K562 (cell line): ENCODE data around the gene PPA2. TPM values are rescaled to one million over a fixed set of nuclear protein-coding genes. Genes with fewer than 3 reads are reported as not detected.

Experiments
- EP300 ChIP-seq: IDR thresholded peaks from 2 replicates; pipeline ENCODE4 v1.6.1; 2012; ENCODE audit warnings: low read length, improper control_type of control experiment
- ETV5 ChIP-seq: sonication (generic); formaldehyde crosslinking; IDR thresholded peaks from 2 replicates; pipeline ENCODE4 v1.4.0; 2020; ENCODE audit warnings: low read depth, mild to moderate bottlenecking, missing genetic modification reagents
- EZH2 ChIP-seq: IDR thresholded peaks from 2 replicates; pipeline ENCODE4 v1.6.1; 2012; ENCODE audit warnings: low read depth, mild to moderate bottlenecking, inconsistent platforms, low read length, borderline replicate concordance
- GATAD2A ChIP-seq: fragments of 450-650 bp; IDR thresholded peaks from 2 replicates; pipeline ENCODE4 v1.6.1; 2017
- PHB2 ChIP-seq: fragments of 450-650 bp; IDR thresholded peaks from 2 replicates; pipeline ENCODE4 v1.6.1; 2017; ENCODE audit warnings: low read depth
- PURB ChIP-seq: sonication (generic); formaldehyde crosslinking; IDR thresholded peaks from 2 replicates; pipeline ENCODE4 v1.9.0; 2021; ENCODE audit warnings: low read depth, mild to moderate bottlenecking, missing genetic modification reagents
- SIN3A ChIP-seq, 2 experiments: fragments of 150-350 bp in 1 of 2; IDR thresholded peaks; 2 replicates each; pipeline ENCODE4 v1.6.1; 2011 to 2016; ENCODE audit warnings: borderline replicate concordance in 2 of 2, low read depth in 2 of 2, low read length in 2 of 2, mild to moderate bottlenecking in 2 of 2, moderate library complexity in 2 of 2; ENCODE audit not compliant: control insufficient read depth in 1 of 2
- polyA plus RNA-seq, 8 experiments: library from polyadenylated mRNA; depleted of rRNA in 4 of 8; stranded (reverse) in 5 of 8; unstranded in 3 of 8; fragments of >200 nt; fragmentation: Nextera tagmentation in 2 of 8; fragmentation: Illumina TruSeq in 1 of 8; extraction: Ambion mirVana in 2 of 8; extraction: Trizol in 1 of 8; gene quantifications; 2 replicates each; pipeline versions ENCODE4 v1.2.1 to v1.2.3, GENCODE V29; 2011 to 2014; ENCODE audit warnings: inconsistent platforms in 1 of 8, missing spikeins in 1 of 8
- total RNA-seq, 7 experiments: library from RNA; depleted of rRNA in 6 of 7; stranded (reverse); fragments of >200 nt in 6 of 7; fragmentation: Illumina TruSeq in 2 of 7; extraction: Trizol in 2 of 7; gene quantifications; 2 replicates each; pipeline versions ENCODE4 v1.2.1 to v1.2.3, GENCODE V29; 2011 to 2021; ENCODE audit warnings: low replicate concordance in 1 of 7
- TF ChIP-seq, protein P1 (sequence below): fragments of 450-650 bp; IDR thresholded peaks from 2 replicates; pipeline ENCODE4 v1.6.1; 2016; ENCODE audit warnings: missing biosample characterization, missing genetic modification characterization
- TF ChIP-seq, protein P2 (sequence below): fragments of 250-450 bp; sonication (Bioruptor Pico); IDR thresholded peaks from 2 replicates; pipeline ENCODE4 v1.5.0; 2020; ENCODE audit warnings: mild to moderate bottlenecking
- TF ChIP-seq, protein P3 (sequence below): sonication (generic); formaldehyde crosslinking; IDR thresholded peaks from 2 replicates; pipeline ENCODE4 v1.9.0; 2022; ENCODE audit warnings: mild to moderate bottlenecking, missing genetic modification reagents
- TF ChIP-seq, protein P4 (sequence below): fragments of 450-650 bp; conservative IDR thresholded peaks from 2 replicates; pipeline ENCODE4 v1.6.1; 2016; ENCODE audit warnings: missing genetic modification characterization, low read depth, mild to moderate bottlenecking, missing compliant biosample characterization, moderate library complexity
- TF ChIP-seq, protein P5 (sequence below): fragments of 450-650 bp; IDR thresholded peaks from 2 replicates; pipeline ENCODE4 v1.6.1; 2016; ENCODE audit warnings: low read depth
- TF ChIP-seq, protein P6 (sequence below): fragments of 450-650 bp; IDR thresholded peaks from 2 replicates; pipeline ENCODE4 v1.6.1; 2016

Gene PPA2
- total and polyA plus RNA-seq, 9 of the 15 experiments (the other 6 are each of a cell fraction or from before 2014, with no cell fraction given), result 48.3 to 190 (median 109) TPM

DNA sequence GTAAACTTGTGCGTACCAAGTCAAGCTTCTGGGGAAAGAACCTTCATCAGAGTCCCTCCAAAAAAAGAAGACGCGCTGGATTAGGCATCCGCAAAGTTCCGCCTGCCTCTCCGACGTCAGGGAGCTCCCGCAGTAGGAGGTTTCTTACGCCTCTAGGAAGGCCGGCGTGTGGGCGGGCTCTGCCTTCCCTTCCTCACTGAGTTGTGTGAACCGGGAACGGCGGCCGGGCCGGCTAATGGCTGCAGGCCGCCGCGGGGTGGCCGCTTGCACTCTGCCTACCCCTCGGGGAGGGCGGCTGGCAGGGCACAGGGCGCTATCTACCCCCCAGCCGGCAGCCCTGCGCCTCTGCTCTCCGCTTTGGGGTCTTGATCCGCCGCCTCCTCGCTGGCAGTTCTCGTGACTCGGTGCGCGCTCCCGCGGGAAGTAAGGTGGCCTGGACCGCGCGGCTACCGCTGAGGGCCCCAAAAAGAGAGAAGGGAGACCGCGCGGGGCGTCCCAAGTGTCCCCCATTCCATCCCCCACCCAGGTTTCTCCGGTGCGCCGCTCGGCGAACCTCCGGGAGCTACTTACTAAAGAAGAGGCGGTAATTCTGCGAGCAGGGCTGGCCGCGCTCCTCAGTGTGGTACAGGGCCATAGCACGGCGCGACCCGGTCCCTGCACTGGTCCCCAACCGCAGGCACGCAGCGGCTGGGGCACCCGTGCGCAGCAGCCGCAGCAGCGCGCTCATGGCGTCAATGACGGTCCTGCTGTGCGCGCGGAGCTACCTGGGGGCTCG, at the start of gene PPA2 (continued):
- TF ChIP-seq, protein P1, sequence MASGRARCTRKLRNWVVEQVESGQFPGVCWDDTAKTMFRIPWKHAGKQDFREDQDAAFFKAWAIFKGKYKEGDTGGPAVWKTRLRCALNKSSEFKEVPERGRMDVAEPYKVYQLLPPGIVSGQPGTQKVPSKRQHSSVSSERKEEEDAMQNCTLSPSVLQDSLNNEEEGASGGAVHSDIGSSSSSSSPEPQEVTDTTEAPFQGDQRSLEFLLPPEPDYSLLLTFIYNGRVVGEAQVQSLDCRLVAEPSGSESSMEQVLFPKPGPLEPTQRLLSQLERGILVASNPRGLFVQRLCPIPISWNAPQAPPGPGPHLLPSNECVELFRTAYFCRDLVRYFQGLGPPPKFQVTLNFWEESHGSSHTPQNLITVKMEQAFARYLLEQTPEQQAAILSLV (tag), result no peak
- TF ChIP-seq EP300 (no peak), PURB (no peak), EZH2 (no peak), ETV5 (CRISPR knock-in tag) (no peak), SIN3A (IDR thresholded peaks at IDR 0.05; ENCODE audit: borderline replicate concordance in 2 of 2, control insufficient read depth in 1 of 2, low read depth in 2 of 2, low read length in 2 of 2) (no peak; a peak in 1 of 4 replicates), GATAD2A (no peak), PHB2 (no peak)
- TF ChIP-seq, protein P2, sequence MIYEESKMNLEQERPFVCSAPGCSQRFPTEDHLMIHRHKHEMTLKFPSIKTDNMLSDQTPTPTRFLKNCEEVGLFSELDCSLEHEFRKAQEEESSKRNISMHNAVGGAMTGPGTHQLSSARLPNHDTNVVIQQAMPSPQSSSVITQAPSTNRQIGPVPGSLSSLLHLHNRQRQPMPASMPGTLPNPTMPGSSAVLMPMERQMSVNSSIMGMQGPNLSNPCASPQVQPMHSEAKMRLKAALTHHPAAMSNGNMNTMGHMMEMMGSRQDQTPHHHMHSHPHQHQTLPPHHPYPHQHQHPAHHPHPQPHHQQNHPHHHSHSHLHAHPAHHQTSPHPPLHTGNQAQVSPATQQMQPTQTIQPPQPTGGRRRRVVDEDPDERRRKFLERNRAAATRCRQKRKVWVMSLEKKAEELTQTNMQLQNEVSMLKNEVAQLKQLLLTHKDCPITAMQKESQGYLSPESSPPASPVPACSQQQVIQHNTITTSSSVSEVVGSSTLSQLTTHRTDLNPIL (CRISPR knock-in tag), result no peak
- TF ChIP-seq, protein P3, sequence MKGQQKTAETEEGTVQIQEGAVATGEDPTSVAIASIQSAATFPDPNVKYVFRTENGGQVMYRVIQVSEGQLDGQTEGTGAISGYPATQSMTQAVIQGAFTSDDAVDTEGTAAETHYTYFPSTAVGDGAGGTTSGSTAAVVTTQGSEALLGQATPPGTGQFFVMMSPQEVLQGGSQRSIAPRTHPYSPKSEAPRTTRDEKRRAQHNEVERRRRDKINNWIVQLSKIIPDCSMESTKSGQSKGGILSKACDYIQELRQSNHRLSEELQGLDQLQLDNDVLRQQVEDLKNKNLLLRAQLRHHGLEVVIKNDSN (CRISPR knock-in tag), result no peak
- TF ChIP-seq, protein P4, sequence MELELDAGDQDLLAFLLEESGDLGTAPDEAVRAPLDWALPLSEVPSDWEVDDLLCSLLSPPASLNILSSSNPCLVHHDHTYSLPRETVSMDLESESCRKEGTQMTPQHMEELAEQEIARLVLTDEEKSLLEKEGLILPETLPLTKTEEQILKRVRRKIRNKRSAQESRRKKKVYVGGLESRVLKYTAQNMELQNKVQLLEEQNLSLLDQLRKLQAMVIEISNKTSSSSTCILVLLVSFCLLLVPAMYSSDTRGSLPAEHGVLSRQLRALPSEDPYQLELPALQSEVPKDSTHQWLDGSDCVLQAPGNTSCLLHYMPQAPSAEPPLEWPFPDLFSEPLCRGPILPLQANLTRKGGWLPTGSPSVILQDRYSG, result no peak
- TF ChIP-seq, protein P5, sequence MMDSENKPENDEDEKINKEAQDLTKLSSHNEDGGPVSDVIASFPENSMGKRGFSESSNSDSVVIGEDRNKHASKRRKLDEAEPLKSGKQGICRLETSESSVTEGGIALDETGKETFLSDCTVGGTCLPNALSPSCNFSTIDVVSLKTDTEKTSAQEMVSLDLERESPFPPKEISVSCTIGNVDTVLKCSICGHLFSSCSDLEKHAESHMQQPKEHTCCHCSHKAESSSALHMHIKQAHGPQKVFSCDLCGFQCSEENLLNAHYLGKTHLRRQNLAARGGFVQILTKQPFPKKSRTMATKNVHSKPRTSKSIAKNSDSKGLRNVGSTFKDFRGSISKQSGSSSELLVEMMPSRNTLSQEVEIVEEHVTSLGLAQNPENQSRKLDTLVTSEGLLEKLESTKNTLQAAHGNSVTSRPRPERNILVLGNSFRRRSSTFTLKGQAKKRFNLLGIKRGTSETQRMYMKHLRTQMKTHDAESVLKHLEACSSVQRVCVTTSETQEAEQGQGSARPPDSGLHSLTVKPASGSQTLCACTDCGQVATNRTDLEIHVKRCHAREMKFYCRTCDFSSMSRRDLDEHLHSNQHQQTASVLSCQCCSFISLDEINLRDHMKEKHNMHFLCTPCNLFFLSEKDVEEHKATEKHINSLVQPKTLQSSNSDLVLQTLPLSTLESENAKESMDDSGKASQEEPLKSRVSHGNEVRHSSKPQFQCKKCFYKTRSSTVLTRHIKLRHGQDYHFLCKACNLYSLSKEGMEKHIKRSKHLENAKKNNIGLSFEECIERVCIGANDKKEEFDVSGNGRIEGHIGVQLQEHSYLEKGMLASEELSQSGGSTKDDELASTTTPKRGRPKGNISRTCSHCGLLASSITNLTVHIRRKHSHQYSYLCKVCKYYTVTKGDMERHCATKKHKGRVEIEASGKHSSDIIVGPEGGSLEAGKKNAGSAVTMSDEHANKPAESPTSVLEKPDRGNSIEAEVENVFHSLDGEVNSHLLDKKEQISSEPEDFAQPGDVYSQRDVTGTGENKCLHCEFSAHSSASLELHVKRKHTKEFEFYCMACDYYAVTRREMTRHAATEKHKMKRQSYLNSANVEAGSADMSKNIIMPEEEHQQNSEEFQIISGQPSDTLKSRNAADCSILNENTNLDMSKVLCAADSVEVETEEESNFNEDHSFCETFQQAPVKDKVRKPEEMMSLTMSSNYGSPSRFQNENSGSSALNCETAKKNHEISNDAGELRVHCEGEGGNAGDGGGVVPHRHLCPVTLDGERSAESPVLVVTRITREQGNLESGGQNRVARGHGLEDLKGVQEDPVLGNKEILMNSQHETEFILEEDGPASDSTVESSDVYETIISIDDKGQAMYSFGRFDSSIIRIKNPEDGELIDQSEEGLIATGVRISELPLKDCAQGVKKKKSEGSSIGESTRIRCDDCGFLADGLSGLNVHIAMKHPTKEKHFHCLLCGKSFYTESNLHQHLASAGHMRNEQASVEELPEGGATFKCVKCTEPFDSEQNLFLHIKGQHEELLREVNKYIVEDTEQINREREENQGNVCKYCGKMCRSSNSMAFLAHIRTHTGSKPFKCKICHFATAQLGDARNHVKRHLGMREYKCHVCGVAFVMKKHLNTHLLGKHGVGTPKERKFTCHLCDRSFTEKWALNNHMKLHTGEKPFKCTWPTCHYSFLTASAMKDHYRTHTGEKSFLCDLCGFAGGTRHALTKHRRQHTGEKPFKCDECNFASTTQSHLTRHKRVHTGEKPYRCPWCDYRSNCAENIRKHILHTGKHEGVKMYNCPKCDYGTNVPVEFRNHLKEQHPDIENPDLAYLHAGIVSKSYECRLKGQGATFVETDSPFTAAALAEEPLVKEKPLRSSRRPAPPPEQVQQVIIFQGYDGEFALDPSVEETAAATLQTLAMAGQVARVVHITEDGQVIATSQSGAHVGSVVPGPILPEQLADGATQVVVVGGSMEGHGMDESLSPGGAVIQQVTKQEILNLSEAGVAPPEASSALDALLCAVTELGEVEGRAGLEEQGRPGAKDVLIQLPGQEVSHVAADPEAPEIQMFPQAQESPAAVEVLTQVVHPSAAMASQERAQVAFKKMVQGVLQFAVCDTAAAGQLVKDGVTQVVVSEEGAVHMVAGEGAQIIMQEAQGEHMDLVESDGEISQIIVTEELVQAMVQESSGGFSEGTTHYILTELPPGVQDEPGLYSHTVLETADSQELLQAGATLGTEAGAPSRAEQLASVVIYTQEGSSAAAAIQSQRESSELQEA, result no peak
- TF ChIP-seq, protein P6, sequence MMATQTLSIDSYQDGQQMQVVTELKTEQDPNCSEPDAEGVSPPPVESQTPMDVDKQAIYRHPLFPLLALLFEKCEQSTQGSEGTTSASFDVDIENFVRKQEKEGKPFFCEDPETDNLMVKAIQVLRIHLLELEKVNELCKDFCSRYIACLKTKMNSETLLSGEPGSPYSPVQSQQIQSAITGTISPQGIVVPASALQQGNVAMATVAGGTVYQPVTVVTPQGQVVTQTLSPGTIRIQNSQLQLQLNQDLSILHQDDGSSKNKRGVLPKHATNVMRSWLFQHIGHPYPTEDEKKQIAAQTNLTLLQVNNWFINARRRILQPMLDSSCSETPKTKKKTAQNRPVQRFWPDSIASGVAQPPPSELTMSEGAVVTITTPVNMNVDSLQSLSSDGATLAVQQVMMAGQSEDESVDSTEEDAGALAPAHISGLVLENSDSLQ, result no peak; the same call in 1 of the 2 replicates
